Mucosa of descending colon (tissue), 3 donors: ENCODE results near the gene AK4. TPM values are rescaled to one million over a fixed set of nuclear protein-coding genes. Genes with fewer than 3 reads are reported as not detected.

Experiments
- ATAC-seq: fragments of 200-7000 bp; cut with Tn5 transposase; one replicate; pipeline ENCODE4 v1.9.1; 2020; ENCODE audit warnings: mild to moderate bottlenecking, moderate library complexity
- DNase-seq, 3 donors: peaks; one replicate each; pipeline ENCODE4 v3.0.0-alpha.2; 2020
- H3K36me3 ChIP-seq: fragments of 200-600 bp; one replicate; pipeline ENCODE4 v1.8.0; 2021; ENCODE audit warnings: low read depth, mild to moderate bottlenecking
- H3K4me1 ChIP-seq: fragments of 200-600 bp; one replicate; pipeline ENCODE4 v1.8.0; 2021; ENCODE audit warnings: low read depth, mild to moderate bottlenecking
- H3K4me3 ChIP-seq: fragments of 200-600 bp; one replicate; pipeline ENCODE4 v1.8.0; 2021; ENCODE audit warnings: mild to moderate bottlenecking
- H3K9me3 ChIP-seq: fragments of 200-600 bp; one replicate; pipeline ENCODE4 v1.8.0; 2021; ENCODE audit warnings: mild to moderate bottlenecking
- CTCF ChIP-seq: fragments of 200-600 bp; IDR thresholded peaks from one replicate; pipeline ENCODE4 v1.8.0; 2022; ENCODE audit warnings: antibody characterized with exemption, mild to moderate bottlenecking
- intact Hi-C, 2 donors: fragments of 100-400 bp; cut with DNase I in 1 of 2; cut with micrococcal nuclease in 1 of 2; formaldehyde crosslinking; loops; one replicate each; pipeline versions ENCODE4 v1.11.0 to v1.11.1; 2022; cut with DNase I, micrococcal nuclease
- total RNA-seq, 3 donors: library from RNA; stranded (reverse); fragmentation: NEBNext Ultra II Directional in 2 of 3; extraction: Animal tissue kit (Norgen Biotek cat#: 25700) in 2 of 3; gene quantifications; one replicate each; pipeline versions ENCODE4 v1.2.1 to v1.2.4, GENCODE V29; 2021 to 2023
- donor health status: DM: no; HTN: no; CAD: no; lungs with moderate emphysema.
- donor health status: DM: no; HTN: no; CAD: no.
- donor health status: DM: no; HTN: yes; CAD: no.

The AK4 gene
- total RNA-seq, 3 donors from 2014 or later, result 27.1 to 72.8 (median 47.9) TPM

GRCh38 chr1:65255035-65255655 lies 107.1 kb downstream of the AK4 start:
- Histone ChIP-seq H3K4me3 (no peak overlapping the region), H3K4me1 (peaks cover 5% of the 10 kb centered on the region), H3K9me3 (no peaks in the 10 kb centered on the region), H3K36me3 (no peaks in the 10 kb centered on the region)
- ATAC-seq (peak; percentile 18), DNase-seq (peak in 1 of 3 donors; percentile 9)
- TF ChIP-seq CTCF, result no peak
- intact Hi-C loops, result no loop called here

GRCh38 chr1:65255656-65256050 lies 107.7 kb downstream of the AK4 start:
- Histone ChIP-seq H3K4me1 (peaks cover 5% of the 10 kb centered on the region), H3K36me3 (no peaks in the 10 kb centered on the region), H3K4me3 (no peak overlapping the region), H3K9me3 (no peaks in the 10 kb centered on the region)
- no peak for TF ChIP-seq CTCF
- no peak for ATAC-seq
- intact Hi-C loops, result no loop called here
- no peak for DNase-seq

GRCh38 chr1:65256860-65257708 lies 109.1 kb downstream of the AK4 start:
- Histone ChIP-seq H3K4me1 (peaks cover 5% of the 10 kb centered on the region), H3K4me3 (no peak overlapping the region), H3K36me3 (no peaks in the 10 kb centered on the region), H3K9me3 (no peaks in the 10 kb centered on the region)
- ATAC-seq (no peak), DNase-seq (no peak)
- intact Hi-C loops, result no loop called here
- TF ChIP-seq CTCF, result no peak

GRCh38 chr1:65258106-65258505 lies 110.1 kb downstream of the AK4 start:
- no peak for TF ChIP-seq CTCF
- H3K36me3 ChIP-seq, result no peaks in the 10 kb centered on the region
- peaks cover 5% of the 10 kb centered on the region for H3K4me1 ChIP-seq
- ATAC-seq, result no peak
- no peak for DNase-seq
- H3K9me3 ChIP-seq, result no peaks in the 10 kb centered on the region
- intact Hi-C loops, result no loop called here
- H3K4me3 ChIP-seq, result no peak overlapping the region

- no peaks in the 10 kb centered on the region for H3K36me3 ChIP-seq
- TF ChIP-seq CTCF, result no peak
- intact Hi-C loops, result no loop called here
- no peaks in the 10 kb centered on the region for H3K9me3 ChIP-seq
- H3K4me3 ChIP-seq, result no peak overlapping the region
- no peak for ATAC-seq
- no peak for DNase-seq
- peaks cover 5% of the 10 kb centered on the region for H3K4me1 ChIP-seq
These were observed 111.8 kb downstream of the AK4 start for GRCh38 chr1:65259816-65260215.
